ENCODE results near the gene FAM131B.
A peak's percentile ranks its signal among the peaks of the same experiment; 100 is the strongest.

FAM131B gene

GRCh38 chr7:143390104-143390772, 27.7 kb upstream of the FAM131B start:
- no peak overlapping the region for H3K4me3 ChIP-seq (replicated peaks; ENCODE audit: low read depth, low read length)
- TF ChIP-seq CTCF (IDR thresholded peaks at IDR 0.05; ENCODE audit: low read depth, low read length, missing control alignments): no peak
- no peak for DNase-seq (ENCODE audit: extremely low read depth, low read depth)

- DNase-seq (ENCODE audit: extremely low read depth, low read depth): no peak
- TF ChIP-seq CTCF (IDR thresholded peaks at IDR 0.05; ENCODE audit: low read depth, low read length, missing control alignments): no peak
- H3K4me3 ChIP-seq (replicated peaks; ENCODE audit: low read depth, low read length): no peak overlapping the region
Observed at GRCh38 chr7:143389316-143390103, 27.0 kb upstream of the FAM131B start.

- DNase-seq (ENCODE audit: extremely low read depth, low read depth): no peak
- H3K4me3 ChIP-seq (replicated peaks; ENCODE audit: low read depth, low read length): no peak overlapping the region
- no peak for TF ChIP-seq CTCF (IDR thresholded peaks at IDR 0.05; ENCODE audit: low read depth, low read length, missing control alignments)
Observed at GRCh38 chr7:143388491-143389101, 26.1 kb upstream of the FAM131B start.

GRCh38 chr7:143388051-143388450, 25.5 kb upstream of the FAM131B start:
- no peak for TF ChIP-seq CTCF (IDR thresholded peaks at IDR 0.05; ENCODE audit: low read depth, low read length, missing control alignments)
- DNase-seq (ENCODE audit: extremely low read depth, low read depth): no peak
- H3K4me3 ChIP-seq (replicated peaks; ENCODE audit: low read depth, low read length): no peak overlapping the region

- TF ChIP-seq CTCF (IDR thresholded peaks at IDR 0.05; ENCODE audit: low read depth, low read length, missing control alignments): peak; percentile 17
- no peak for DNase-seq (ENCODE audit: extremely low read depth, low read depth)
- H3K4me3 ChIP-seq (replicated peaks; ENCODE audit: low read depth, low read length): no peak overlapping the region
Observed at GRCh38 chr7:143387156-143387975, 24.9 kb upstream of the FAM131B start.

All from HFF-Myc (cell line).